Stimulated activated CD8-positive, alpha-beta memory T cell treated with anti-CD3 and anti-CD28 coated beads, Interleukin-4, amount 100 ng/mL, for 24 hours (primary cell): ENCODE data around the gene IGFL1.
"Not testable (repeated sequence)": the region's sequence is repeated elsewhere in the genome, so short reads cannot be mapped to it uniquely, and the experiment has no call there.

Experiments
- DNase-seq: peaks from one replicate; pipeline ENCODE4 v3.0.0-alpha.2; 2020; ENCODE audit warnings: low read depth

Gene IGFL1

DNA sequence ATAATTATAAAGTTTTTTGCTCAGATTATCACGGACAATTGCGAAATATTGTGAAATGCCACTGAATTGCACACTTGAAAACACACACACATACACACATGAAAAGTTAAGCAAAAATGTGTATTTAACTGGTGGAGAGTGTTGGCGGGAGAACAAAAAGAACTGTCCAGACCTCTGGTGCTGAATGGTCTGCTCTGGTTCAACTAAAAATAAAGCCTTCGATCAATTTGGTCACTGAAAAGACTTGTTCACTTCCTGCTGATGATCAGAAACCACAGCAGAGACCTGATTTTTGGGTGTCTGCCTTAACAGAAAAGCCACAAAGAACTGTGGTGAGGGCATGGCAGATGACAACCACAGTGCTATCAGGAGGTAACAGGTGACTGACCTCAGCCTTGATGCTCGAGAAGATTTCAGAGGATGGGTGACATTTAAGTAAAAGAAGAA lies 4.0 kb upstream of the IGFL1 start:
- DNase-seq, result no peak

- no peak for DNase-seq
These were observed 3.0 kb upstream of the IGFL1 start for GRCh38 chr19:46226438-46226973.

DNA sequence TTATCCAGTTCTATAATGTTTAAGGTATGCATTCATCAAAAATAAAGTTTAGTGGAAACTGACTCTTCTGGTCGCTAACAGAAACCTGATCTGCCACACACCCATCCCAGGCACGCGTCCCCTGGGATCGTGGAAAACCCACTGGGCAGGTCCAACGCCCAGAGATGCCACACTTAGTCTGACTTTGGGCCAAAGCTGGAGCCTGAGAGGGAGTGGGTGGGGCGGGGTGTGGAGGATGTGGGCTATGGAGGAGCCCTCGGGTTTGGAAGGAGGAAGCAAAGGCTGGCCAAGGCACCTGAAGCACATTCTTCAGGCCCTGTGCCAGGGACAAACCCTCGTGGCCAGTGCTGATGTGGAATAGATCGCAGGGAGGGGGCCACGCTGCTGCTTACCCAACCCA lies 2.5 kb downstream of the IGFL1 start:
- DNase-seq, result no peak

DNA sequence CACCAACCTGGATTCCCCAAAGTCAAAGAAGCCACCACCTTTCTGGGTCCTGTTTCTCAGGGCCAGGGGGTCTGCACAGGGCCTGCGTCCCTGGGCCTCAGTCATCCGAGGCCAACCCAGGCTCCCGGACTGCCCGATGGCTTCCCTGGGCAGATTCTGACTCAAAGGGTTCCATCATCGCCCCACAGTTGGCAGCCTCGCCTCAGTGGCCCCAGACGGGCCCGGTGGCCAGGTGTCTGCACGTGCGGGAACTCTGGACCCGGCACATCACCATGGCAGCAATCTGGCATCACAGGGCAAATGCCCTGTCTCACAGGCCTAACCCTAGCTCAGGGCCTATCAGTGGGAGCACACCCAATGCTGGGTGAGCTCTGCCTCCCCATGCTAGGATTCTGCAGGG lies 2.9 kb downstream of the IGFL1 start:
- DNase-seq, result no peak

DNA sequence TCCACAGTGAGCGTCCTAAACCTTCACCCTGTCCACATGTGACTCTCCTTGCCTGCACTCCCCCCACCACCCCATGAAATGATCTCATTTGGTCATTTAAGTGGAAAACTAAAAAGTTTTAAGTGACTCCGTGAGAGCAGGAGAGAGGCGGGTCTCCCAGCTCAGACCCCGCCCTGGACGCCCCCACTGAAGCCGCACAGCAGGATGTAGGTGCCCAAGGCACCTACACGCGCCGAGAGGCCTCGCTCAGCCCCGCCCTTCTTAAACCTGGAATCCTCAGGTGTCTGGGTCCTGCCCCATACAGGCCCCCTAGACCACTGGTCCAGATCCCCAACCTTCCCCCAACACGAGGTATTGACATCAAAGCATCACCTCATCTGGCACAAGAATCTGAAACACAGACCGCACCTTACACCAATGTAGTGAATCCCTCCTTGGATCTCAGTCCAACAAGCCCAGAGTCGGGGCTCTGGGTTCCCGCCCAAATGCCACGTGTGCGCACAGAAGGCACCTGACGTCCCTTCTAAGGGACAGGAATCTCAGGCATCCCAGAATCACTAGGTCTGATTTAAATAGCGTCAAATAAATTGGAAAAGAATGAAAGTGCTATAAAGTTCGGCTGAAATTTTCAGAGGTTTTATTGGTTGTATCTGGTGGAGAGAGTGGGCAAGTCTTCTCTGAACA lies 3.5 kb downstream of the IGFL1 start:
- DNase-seq, result no peak

DNA sequence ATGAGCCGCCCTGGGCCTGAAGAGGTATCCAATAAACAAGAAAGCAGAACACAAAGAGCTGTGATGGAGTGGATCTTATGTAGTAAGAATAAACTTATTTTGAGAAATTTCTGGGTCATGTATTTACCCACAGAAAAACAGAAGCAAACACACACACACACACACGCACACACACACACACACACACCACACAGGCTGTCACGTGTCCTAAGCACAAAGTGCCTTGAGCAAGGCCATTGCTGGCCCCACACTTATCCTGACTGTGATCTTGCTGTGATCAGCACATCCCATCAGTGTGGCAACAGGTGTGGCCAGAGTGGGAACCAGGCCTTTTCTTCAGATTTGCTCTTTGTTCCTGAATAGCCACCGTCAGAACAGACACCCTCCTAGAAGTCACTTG lies 4.3 kb downstream of the IGFL1 start:
- not testable (repeated sequence) for DNase-seq

GRCh38 chr19:46238141-46238540 lies 8.6 kb downstream of the IGFL1 start:
- DNase-seq, result not testable (repeated sequence)

GRCh38 chr19:46239193-46240024 lies 9.9 kb downstream of the IGFL1 start:
- no peak for DNase-seq

DNA sequence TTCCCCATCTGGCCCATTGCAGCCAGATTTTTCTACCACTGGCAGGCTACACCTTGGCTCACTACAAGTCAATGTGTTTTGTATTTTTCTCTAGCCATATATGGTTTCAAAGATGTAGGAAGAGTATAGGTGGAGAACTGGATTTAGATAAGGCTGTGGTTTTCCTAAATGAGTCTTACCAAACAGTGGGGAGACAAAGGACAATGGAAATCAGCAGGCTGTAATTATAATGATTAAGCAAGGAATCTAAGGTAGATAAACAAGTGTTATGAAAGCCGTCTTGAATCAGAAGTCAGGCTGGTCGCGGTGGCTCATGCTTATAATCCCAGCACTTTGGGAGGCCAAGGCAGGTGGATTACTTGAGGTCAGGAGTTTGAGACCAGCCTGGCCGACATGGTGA lies 11.2 kb downstream of the IGFL1 start:
- DNase-seq, result no peak

DNA sequence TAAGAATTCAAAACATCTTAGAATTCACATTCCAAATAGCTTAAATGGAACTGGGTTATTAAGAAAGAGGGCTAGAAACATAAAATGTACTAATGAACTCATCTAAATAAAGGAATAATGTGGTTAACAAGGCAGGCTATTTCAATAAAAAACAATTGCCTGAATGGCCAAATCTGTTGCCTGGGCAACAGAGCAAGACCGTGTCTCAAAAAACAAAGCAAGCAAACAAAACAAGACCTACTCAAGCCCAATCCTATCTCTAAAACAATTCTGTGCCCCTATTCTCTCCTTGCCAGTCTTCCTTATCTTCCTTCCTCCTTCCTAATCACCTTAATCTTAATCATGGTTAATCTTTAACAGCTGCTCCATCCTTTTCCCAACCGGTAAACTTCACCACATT lies 12.1 kb downstream of the IGFL1 start:
- no peak for DNase-seq

DNA sequence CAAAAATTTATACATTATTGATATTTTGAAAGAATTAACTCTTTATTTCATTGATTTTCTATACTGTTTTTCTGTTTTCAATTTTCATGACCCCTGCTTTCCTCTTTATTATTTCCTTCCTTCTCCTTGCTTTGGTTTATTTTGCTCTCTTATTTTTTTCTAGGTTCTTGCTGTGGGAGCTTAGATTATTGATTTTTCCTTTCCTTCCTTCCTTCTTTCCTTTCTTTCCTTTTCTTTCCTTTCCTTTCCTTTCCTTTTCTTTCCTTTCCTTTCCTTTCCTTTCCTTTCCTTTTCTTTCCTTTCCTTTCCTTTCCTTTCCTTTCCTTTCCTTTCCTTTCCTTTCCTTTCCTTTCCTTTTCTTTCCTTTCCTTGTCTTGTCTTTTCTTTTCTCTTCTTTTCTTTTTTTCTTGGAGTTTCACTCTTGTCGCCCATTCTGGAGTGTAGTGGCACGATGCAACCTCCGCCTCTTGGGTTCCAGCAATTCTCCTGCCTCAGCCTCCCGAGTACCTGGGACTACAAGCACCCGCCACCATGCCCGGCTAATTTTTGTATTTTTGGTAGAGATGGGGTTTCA lies 13.6 kb downstream of the IGFL1 start:
- not testable (repeated sequence) for DNase-seq

DNA sequence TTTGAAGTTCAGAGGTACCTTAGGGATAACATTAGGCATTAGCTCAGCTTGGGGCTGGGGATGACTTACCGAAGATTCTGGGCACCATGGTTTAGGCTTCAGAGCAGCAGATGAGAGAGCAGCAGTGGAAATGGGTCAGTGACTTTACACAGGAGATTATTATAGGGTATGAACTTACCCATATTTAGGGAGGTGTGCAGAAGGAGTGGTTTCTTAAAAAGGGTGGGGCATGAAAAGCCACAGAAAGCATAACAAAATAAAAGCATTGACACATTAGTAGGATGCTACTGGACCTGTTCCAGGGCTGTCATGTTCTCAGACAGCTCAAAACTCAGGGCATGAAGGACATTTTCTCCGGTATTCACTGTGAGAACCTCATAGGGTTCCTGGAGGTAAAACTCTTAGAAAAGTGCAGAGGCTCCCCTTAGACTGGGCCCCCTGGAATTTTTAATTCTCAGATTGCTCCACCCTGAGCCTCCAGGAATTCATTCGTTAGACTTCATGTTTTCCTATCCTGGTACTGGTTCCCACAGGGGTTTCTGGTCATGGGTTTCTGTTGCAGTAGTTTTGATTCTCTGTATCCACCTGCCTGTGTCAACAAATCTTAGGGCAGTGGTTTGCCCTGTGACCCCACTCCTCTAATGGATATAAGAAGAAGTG lies 20.7 kb downstream of the IGFL1 start:
- DNase-seq, result no peak

DNA sequence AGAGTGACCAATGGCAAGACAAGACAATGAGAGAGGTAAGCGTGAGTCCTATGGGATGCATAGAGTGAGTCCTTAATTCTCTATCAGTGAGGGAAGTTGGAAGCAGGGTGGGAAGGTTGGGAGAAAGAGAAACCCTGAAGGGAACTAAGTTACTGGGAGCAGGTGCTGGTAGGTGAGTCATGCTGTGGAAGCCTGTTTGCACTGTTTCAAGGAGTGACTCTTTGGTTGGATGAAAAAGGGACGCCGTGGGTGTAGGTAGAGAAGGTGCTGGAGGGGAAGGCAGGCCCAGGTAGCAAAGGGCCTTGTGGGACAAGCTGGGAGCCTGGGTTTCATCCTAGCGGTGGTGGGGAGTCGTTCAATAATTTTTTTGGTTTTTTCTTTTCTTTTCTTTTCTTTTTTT lies 21.9 kb downstream of the IGFL1 start:
- DNase-seq, result no peak

DNA sequence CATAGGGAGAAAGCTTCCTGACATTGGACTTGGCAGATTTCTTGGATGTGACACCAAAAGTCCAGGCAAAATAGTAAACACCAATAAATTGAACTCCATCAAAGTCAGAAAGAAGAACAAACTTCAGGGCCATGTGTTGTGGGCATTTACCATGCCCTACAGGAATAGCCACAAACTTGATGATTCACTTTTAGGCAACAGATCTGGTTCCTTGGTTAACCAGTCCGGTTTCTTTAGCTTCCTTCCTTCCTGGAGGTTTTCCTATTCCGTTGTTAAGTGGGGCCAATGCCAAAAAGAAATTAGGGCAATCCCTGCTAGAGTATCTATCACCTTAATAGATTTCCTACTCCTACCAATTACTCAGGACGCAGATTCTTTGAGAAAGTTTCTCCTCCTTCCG lies 25.2 kb downstream of the IGFL1 start:
- no peak for DNase-seq

- no peak for DNase-seq
These were observed 27.3 kb downstream of the IGFL1 start for GRCh38 chr19:46256855-46257254.

DNA sequence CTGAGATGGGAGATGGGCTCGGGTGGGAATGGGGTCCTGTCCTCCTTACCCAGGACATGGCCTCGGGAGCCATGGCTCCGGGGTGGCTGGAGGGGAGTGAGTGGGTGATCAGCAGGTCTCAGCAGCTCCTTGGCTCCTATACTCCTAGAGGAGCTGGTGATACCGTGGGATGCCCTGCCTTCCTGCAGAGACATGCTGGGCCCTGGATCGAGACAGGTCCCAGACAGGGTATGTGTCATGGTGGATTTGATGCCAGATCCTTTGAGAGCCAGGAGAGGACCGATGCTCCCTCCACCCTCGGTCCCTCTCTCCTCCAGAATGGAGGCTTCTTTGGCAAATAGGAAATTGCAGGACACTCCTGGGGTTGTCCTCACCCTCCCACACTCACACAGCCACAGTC lies 32.0 kb downstream of the IGFL1 start:
- not testable (repeated sequence) for DNase-seq

DNA sequence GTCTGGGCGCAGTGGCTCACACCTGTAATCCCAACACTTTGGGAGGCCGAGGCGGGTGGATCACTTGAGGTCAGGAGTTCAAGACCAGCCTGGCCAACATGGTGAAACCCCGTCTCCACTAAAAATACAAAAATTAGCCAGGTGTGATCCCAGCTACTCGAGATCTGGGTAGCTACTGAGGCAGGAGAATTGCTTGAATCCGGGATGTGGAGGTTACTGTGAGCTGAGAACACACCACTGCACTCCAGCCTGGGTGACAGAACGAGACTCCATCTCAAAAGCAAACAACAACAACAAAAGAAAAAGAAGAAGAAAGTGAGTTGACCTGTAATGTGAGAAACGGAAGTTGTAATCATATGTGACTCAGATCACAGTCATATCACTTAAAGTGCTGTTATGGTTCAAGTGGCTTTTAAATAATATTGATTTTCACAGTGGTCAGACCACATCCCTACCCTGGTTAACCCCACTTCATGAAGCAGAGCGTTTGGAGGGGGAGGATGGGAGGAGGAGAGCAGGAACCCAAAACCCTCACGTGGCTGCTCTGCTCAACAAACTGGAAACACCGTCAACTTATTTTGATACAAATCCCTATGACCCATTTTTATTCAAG lies 33.2 kb downstream of the IGFL1 start:
- DNase-seq, result peak; percentile 43

- DNase-seq, result not testable (repeated sequence)
These were observed 35.3 kb downstream of the IGFL1 start for GRCh38 chr19:46264801-46265200.

DNA sequence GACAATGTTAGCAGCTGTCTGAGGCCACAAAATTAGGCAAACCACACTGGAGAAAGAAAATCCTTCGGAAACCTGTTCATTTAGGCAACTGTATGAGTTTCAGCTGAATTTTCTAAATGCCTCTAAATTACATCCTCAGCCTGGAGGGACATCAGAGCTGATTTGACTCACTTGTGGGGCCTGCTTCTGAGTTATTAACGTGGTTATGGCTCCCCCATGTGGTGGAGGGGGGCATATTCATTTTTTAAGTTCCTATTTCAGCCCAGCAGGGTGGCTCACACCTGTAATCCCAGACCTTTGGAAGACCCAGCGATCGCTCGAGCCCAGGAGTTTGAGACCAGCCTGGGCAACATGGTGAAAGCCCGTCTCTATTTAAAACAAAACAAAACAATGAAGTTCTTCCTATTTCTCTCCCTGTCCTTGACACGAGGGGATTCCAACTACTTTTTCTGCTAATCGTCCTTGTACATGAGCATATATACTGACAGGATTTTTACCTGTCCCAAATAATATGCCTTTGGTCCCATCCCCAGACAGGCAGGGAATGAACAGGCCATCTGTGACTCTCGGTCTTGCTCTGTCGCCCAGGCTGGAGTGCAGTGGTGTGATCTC lies 35.8 kb downstream of the IGFL1 start:
- peak; percentile 54 for DNase-seq

GRCh38 chr19:46269101-46269500 lies 39.6 kb downstream of the IGFL1 start:
- no peak for DNase-seq

DNA sequence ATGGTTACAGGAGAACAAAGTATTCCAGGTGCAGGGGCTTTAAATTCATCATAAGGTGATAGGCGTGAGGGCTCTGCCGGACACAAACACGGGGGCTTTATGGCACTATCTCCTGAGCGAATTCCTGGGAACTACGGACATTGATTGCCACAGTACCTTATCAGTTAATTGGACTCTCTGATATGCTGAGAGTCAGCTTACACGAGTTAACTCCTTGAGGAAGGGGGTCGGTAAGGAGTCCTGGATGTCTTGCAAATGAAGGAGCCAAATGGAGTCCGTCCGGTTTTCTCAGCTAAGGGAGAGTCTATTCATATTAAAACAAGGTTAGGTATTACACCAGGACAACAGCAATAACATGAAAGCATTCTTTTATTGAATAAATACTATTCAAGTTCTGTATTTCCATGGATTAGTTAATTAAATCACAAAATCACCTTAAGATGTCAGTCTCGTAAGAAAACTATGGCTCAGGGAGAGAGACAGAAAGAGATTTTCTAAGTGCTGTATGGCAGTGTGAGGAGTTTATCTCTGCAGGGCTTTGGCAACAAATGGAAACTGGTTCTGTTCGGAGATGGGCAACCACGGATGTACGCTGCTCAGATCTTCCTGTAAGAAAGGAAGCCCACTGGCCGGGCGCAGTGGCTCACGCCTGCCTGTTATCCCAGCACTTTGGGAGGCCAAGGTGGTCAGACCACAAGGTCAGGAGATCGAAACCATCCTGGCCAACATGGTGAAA lies 41.1 kb downstream of the IGFL1 start:
- DNase-seq, result no peak
